GM21619 (cell line): ENCODE measurements around the gene RBM38.

Experiments used
- ATAC-seq: cut with Tn5 transposase; IDR thresholded peaks from one replicate; pipeline ENCODE4 v1.9.1; 2021; ENCODE audit not compliant: unreplicated experiment

The RBM38 gene

DNA sequence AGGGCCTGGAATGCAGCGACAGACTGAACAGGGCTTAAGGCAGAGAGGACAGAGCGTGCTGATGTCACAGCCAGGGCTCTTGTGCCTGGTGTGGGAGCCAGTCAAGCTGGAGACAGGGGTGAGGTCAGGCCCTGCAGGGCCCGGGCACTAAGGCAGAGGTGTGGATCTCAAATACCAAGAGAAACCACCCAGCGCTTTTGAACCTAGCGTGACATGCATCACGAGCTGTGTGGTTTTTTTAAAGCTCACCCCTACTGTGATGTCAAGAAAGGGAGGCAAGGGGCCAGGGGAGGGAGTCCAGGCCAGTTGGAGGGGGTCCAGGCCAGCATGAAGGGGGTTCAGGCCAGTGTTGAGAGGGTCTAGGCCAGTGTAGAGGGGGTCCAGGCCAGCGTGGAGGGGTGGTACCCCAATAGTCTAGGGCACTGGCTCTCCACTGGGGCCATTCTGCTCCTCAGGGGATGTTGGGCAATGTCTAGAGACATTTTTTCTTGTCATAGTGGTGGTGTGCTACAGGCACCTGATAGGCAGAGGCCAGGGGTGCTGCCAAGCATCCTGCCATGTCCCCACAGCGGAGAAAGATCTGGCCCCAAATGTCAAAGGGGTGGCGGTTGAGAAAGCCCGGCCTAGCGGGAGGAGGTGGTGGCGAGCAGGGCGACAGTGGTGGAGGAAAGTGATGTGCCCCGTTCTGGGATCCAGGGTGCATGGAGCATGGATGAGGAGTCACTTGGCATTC, 42.6 kb downstream of the RBM38 start:
- no peak for ATAC-seq

DNA sequence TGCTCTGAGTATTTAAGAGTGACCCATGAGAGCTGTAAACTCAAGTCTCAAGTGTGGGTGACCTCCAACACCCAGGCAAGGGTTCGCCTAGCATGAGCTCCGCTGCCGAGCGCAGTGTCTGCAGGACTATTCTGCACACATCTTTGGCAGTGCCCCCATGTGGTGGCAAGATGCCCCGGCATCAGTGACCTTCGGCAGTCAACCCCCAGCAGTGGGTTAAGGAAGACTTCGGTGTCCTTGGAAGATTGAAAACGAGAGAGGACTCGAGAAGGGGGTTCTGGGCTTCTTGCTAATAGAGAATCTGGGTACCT, 43.1 kb downstream of the RBM38 start:
- no peak for ATAC-seq

DNA sequence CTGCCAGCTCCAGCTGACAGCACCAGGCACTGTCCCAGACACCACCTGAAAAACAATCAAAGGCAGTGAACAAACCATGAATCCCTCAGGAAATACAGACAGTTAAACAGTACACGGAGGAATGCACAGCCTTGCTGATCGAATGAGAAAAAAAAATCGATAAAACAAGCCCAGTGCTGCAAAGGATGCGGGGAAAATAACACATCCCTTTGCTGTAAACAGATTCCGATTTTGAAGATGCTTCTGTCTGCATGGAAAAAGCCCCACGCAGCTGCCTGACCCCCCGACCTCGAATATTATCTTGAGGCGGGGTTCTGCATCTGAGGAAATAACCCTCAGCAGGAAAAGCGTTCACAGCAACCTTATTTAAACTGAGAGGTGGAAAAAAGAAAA, 43.9 kb downstream of the RBM38 start:
- ATAC-seq: no peak

DNA sequence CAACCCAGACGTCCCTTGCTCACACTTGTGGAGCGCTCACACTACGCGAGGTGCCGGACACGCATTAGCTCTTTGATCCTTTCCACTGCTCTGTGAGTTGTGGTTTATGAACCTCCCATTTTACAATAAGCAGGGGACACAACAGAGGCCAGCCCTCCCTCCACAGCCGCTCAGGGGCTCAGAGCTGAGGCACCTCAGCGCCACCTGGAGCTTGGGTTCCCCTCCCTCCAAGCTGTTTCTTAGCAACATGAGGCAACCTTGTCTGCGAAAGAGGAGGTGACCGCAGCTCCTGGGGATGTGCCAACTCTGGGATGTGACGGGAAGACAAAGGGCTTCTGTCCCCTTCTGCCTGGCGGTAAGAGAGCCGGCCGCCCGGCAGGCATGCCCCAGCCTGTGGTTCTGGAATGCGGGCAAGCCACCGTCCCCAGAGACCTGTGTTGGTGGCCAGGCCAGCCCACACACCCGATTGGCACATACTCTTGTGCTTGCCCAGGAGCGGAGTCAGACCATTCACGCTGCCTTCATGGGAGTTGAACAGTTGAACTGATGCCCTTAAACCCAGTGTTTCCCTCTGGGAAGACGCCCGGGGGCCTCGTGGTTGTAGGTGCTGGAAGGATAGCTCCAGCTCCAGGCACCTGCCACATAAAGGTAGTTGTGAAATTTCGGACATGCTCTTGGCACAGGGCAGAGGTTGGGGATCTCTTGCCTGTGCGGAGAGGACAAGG, 44.5 kb downstream of the RBM38 start:
- no peak for ATAC-seq

DNA sequence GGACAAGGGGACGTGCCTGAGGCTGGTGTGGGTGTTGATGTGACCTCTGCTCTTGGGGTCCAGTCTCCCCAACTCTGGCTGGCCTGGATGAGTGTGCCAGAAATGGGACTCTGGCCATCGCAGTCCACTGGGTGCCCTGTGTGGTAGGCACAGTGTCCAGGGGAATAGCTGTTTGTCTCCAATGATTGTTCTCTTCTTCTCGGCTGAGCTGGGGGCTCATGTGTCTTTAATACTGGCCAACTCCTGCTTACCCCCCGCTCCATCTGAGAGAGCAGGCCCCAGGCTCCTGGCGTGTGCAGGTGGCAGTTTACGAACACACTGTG, 45.0 kb downstream of the RBM38 start:
- ATAC-seq: no peak

DNA sequence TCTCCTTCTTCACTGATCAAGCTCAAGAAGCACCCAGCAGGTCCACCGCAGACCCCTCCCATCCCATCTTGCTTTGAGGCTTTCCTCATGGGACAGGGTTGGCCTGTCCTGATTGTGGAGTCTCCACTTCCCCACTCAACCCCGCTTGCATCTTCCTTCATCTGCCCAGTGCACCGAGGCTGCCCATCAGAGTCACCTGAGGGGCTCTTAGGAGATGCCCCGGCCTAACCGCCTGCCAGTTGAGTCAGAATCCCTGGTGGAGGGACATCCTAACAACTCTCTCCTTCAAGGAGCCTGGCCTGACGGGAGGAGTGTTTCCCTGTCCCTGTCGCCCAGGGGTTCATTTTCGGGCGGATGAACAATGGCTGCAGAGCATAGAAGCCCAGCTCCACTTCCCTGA, 46.1 kb downstream of the RBM38 start:
- ATAC-seq: no peak

DNA sequence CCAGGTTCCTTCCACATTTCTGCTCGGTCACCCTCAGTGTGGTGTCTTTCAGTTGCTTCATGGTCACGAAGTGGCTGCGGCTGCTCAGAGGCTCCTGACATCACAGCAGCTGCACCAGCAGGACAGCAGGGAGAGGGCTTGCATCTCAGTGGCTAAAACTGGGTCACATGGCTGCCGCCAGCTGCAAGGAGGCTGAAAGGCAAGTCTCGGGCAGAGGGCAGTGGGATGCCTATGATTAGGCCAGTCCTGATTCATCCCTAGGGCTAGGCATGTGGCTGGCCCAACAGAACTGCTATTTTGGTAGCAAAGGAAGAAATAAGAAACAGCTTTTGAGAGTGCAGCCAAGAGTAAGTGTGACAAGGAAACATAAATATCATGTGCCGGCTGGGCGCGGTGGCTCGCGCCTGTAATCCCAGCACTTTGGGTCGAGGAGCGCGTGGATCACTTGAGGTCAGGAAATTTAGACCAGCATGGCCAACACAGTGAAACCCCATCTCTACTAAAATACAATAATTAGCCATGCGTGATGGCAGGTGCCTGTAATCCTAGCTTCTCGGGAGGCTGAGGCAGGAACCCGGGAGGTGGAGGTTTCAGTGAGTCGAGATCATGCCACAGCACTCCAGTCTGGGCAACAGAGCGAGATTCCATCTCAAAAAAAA, 46.6 kb downstream of the RBM38 start:
- no peak for ATAC-seq

DNA sequence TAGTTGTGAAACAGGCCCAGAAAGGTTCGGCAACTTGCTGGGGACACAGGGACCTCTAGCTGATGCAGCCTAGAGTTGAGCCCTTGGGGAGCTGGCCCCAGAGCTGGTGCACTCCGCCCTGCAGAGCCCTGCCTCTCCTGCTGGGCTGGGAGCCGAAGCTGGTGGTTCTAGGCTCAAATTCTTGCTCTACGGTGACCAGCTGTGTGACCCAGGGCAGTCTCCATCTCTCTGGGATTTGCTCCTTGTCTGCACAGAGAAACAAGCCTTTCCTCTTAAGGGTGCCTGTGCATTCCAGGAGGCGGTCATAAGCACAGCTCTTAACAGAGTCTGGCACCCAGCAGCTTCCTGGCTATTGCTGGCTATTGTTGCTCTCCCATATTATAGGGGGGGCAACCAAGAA, 47.4 kb downstream of the RBM38 start:
- no peak for ATAC-seq

DNA sequence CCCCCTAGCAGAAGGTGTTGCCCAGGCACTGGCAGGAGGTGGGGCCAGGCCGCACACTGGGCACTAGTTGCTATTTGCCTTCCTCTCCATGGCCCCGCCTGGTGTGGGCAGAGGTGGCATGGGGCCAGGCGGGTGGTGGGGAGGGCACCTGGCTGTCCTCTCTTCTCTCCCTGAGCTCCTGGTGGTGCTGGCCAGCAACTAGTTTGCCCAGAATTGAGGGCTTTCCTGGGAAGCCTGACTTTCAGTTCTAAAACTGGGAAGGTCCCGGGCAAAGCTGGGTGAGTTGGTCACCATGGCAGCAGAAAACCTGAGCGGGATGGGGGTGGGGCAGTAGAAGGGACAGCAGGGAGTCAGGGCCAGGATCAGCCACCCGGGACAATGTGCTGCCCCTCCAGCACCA, 48.2 kb downstream of the RBM38 start:
- no peak for ATAC-seq

DNA sequence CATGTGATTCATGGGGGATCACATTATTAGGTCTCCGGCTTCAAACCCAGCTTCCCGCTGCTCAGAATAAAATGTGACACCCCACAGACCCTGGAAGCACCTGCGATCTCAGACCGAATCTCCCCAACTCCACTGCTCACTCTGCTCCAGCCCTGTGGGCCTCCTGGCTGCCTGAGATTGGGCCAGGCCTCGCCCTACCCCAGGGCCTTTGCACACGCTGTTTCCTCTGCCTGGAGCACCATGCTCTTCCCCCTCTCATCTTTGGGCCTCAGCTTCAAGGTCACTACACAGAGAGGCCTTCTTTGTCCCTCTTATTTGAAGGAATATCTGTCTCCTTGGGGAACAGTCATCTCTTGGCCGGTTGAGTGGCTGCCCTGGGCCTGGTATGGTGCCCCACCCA, 48.8 kb downstream of the RBM38 start:
- no peak for ATAC-seq

DNA sequence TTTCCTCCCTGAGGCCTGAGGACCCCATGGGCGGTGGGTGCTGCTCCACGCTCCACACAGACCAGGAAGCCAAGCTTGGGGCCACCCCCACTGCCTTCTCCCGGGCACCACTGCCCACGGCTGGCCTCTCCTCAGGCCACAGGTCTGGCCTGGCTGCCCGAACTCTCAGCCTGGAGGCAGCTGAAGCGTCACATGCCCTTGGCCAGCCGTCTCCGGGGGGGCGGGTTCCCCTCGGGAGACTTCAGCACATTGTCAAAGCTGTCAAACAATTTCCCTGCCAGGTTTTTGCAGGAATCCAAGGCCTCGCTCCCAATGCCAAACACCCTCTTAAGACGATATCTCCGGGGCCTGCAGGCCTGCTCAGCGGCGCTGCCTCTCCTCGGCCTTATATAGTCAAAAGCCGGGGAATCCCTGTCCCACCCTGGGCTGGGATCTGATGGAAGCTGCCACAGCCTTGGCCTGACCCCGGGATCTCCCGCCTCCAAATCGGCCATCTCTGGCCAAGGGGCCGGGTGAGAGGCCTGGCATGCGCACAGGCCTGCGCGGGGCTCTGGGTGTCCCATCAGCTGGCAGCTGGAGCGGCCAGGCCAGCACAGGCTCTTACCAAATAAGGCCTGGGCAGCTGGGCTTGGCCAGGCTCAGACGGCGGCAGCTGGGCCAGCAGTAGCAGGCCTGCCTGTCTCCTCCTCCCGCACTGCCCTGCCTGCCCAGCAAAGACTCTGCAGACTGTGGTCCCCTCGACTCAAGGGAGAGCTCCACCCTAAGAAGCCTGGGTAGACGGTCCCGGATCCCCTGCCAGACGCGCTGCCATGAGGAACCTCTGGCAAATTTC, 49.7 kb downstream of the RBM38 start:
- no peak for ATAC-seq

DNA sequence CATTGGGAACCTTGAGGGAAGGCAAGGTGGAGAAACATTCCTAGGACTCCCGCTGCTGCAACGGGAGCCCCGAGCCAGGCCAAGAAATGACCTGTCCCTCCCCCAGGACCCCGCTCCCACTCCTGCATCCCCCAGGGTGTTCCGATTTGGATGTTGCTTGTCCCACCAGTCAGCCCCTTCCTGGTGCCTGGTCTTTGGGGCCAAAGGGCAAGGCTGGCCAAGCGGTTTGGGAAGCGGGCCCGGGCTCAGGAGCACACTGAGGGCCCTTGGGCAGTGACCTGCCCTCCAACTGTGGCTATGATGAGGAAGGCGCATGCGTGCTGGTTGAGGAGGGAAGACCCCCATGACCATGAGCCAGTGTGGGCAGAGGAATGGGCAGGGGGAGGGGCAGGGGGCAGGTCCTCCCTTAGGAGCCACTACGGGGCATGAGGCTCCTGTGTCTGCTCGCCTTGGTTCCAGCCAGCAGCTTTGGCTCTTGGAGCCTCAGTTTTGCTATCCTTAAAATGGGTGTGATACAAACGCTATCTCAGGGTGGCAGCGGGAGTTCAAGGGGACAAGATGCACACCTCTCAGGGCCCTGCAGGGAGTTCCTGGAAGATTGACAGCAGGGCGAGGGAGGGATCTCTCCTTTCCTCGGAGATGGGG, 50.4 kb downstream of the RBM38 start:
- no peak for ATAC-seq

DNA sequence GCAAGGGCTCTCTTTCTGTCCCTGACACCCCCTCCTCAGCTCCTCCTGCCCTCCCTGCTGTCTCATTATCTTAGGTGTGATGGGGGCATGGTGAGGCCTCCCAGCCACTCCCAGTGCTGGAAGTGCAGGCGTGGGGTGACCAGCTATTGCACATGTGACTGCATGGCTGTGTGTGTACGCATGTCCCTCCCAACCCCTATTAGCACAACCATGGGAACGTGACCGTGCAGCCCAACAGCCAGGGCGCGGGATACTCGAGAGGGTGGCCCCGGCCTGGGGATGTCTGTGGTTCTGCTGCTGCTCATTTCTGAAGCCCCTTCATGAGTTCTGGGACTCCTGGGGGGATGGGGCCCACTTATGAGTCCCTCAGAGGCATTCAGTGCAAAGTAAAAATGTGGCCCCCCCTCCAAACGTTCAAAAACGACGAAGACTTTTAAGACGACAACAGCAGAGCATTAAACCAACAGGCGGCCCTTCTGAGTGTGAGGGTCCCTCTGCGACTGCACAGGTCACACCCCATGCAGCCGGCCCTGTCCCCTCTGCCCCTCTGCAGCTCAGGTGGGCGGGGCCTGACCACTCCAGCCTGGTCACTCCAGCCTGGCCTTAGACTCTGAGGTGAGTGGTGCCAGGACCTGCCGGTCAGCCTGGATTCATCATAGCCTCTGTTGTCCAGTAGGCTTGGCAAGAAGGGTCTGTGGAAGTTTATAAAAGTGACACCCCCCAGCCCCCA, 51.1 kb downstream of the RBM38 start:
- no peak for ATAC-seq

DNA sequence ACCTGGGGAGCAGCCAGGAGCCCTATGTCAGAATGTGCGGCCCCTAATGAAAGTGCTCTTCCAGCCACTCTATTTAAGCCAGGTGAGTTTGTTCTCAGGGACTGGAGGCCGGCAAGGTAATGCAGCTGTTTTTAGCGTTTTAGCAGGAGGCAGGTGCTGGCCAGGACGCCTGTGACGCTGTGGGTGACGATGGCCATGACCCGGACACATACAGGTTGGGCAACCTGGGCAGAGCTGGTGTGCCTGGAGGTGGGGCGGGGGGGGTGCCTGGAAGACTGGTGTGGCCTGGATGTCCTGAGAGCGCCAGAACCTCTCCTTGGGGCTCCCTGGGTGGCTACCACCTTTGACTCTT, 51.7 kb downstream of the RBM38 start:
- ATAC-seq: no peak

DNA sequence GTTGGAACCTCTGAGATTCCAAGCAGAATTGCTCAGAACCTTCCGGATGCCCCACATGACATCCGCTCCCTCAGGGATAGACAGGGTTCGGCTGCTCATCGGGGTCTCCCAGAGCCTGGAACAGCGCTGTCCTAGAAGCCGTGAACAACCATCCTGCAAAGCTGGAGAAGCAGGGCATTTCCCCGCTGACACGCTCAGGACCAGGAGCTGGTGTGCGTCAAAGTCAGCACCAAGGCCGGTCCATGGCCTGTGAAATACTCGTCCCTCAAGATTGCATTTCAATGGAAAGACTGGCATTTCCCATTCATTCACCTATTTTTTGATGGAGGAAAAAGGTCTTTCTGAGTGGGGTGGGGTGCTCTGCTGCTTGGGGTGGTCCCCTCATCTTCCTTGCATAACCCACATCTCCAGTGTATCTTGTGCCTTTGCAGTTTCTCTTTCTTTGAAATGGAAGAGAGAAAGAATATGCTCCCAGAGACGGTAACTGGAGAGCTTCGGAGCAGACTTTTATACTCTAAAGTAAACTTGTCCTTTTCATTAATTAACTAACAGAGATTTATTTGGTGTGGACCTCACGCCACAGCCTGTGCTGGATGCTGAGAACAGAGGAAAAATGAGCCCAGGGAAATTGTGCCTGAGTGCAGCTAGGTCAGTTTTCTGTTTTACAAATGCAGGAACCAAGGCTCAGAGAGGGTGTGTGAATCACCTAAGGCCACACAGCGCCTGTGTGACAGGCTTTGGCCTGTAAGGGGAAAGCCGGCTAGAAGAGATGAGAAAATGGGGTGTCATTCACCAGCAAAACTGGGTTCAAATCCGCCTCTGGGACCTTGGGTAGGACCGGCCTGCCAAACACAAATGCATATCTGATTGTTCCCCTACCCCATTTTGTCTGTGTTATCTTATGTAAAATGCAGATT, 52.4 kb downstream of the RBM38 start:
- ATAC-seq: no peak

DNA sequence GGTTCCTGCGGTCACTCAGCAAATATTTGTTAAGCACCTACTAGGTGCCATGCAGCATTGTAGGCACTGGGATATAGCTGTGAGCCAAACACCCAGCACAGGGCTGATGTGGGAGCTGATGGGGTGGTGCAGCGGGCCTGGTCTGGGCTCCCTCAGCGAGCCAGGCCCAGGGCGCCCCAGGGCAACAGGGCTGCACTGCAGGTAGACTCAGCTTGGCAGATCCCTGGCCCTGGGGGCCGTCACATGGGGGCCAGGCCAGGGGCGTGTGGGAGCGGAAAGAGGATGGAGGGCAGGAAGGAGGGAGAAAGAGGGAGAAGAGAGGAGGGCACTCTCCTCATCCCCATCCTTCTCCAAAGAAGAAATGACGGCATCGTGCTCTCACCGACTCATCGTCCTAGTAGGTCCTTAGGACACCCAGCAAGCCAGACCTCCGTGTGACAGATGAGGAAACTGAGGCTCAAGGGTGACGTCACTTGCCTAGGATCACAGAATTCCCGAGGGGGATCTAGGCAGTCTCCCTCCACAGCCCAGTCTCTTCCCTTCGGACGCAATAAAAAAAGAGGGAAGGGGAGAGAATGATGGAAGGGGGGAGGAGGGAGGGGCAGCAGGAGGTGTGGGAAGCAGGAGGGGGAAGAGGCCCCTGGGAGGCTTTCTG, 53.3 kb downstream of the RBM38 start:
- ATAC-seq: no peak

DNA sequence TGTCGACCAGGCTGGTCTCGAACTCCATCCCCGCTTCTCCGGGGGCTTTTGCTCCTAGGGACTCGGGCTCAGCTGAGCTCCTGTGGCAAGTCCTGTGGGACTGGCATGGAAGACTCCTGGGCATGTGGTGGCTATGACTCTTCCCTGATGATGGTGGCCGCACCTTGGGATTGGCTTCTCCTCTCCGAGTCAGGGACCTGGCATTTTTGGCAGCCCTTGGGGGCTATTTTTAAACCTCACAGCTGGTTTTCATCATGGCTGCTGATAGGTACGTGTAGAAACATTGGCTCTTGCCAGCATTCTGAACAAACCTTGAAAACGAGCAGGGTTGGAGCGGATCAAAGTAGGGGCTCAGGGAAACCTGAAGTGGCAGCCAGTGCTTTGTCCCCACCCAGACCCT, 54.1 kb downstream of the RBM38 start:
- no peak for ATAC-seq

DNA sequence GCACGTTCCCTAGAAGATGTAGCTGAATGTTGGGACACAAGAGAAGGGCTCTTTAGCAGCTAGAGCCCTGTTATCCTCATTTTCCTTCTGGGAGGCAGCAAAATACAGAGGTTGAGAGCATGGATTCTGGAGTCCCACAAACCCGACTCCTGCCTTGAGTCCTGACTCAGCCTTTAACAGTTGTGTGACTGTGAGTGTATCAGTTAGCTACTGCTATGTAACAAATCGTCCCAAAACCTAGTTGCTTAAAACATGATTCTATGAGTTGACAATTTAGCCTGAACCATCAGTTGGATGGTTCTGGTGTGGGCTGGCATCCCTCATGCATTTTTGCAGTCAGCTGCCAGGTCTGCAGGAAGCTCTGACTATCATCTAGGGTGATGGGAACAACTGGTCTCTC, 54.6 kb downstream of the RBM38 start:
- ATAC-seq: no peak

DNA sequence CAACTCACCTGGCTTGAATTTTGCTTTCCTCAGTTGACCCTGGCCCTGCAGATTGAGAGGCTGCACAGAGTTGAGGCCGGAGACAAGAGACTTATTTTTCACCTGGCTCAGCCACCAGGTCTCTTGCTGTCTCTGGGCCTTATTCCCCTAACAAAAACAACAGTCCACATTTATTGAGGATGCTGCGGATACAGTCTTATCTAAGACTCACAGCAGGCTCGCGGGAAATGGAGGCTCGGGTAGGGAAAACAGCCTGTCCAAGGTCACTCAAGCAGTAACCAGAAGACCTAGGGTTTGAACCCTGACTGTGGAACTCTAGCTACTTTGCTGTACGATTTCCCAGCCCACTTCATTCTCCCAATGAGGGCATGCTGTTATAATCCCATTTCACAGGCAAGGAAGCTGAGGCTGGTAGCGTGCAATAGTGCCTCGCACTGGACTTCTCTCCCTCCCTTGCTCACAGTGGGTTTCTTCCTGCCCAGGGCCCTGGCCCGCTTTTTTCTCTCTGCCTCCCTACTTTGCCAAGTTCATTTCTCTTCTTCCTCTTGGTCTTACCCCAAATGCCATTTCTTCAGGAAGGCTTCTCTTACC, 57.7 kb downstream of the RBM38 start:
- no peak for ATAC-seq
